SK-N-SH (cell line): ENCODE measurements around the gene ACOT7.

Source experiments
- CTCF ChIP-seq: fragments of 200-600 bp; sonication (generic); IDR thresholded peaks from 2 replicates; pipeline ENCODE4 v1.6.1; 2017; ENCODE audit warnings: antibody characterized with exemption, mild to moderate bottlenecking, moderate library complexity
- EP300 ChIP-seq, 2 experiments: IDR thresholded peaks; 2 replicates each; pipeline versions ENCODE4 v1.4.0 to v1.6.1; 2012; ENCODE audit warnings: borderline replicate concordance in 1 of 2, low read depth in 1 of 2, low read length in 1 of 2
- JUND ChIP-seq: IDR thresholded peaks from 2 replicates; pipeline ENCODE4 v1.4.0; 2012
- REST ChIP-seq: IDR thresholded peaks from 2 replicates; pipeline ENCODE4 v1.6.1; 2012; ENCODE audit warnings: mild to moderate bottlenecking, low read depth, low read length, moderate library complexity
- SIN3A ChIP-seq: IDR thresholded peaks from 2 replicates; pipeline ENCODE4 v1.6.1; 2012; ENCODE audit warnings: low read depth, mild to moderate bottlenecking, low read length, moderate library complexity, borderline replicate concordance
- SMC3 ChIP-seq: IDR thresholded peaks from 2 replicates; pipeline ENCODE4 v1.6.1; 2012; ENCODE audit warnings: low read depth, low read length, improper control_type of control experiment
- USF1 ChIP-seq: IDR thresholded peaks from 2 replicates; pipeline ENCODE4 v1.4.0; 2012; ENCODE audit warnings: low read depth, borderline replicate concordance

GRCh38 chr1:6332821-6333220 lies 60.7 kb downstream of the ACOT7 start:
- TF ChIP-seq EP300 (IDR thresholded peaks at IDR 0.05; ENCODE audit: borderline replicate concordance in 1 of 2, low read depth in 1 of 2, low read length in 1 of 2), result no peak
- no peak for TF ChIP-seq SMC3
- no peak for TF ChIP-seq JUND
- TF ChIP-seq CTCF, result no peak
- TF ChIP-seq USF1, result no peak
- no peak for TF ChIP-seq SIN3A
- no peak for TF ChIP-seq REST
